A549 treated with AZD2906 at 1 μM for 4 hours (cell line): Measurements from ENCODE around the gene CRB3. TPM values are rescaled to one million over a fixed set of nuclear protein-coding genes. Genes with fewer than 3 reads are reported as not detected.

Experiments used
- total RNA-seq: library from RNA; stranded (reverse); fragments of 200-300 nt; extraction: Qiagen RNA extraction; gene quantifications from 5 replicates; pipeline ENCODE4 v1.2.3, GENCODE V29; 2022

Gene CRB3
- total RNA-seq: 2.9 to 5.1 TPM (median 4.1 TPM) in 5 replicates

GRCh38 chr19:6464070-6464873 is at the start of gene CRB3:
TSS of gene CRB3 (plus strand) at chr19:6464271. CDS start at chr19:6464702, 431 bp downstream.

GRCh38 chr19:6424195-6424938 is 39.7 kb upstream of the CRB3 start, which contains the start of gene KHSRP:
TSS of gene KHSRP (minus strand) at chr19:6424811. CDS start at chr19:6424701, 110 bp downstream.

GRCh38 chr19:6433663-6434062 is 30.4 kb upstream of the CRB3 start, which contains the start of gene SLC25A41:
TSS of gene SLC25A41 (minus strand) at chr19:6433763. CDS start at chr19:6433693, 70 bp downstream.

GRCh38 chr19:6459262-6460098 is 4.6 kb upstream of the CRB3 start, which contains the start of gene SLC25A23:
TSS of gene SLC25A23 (minus strand) at chr19:6459792. CDS start at chr19:6459628, 164 bp downstream.

GRCh38 chr19:6481541-6482342 is 17.7 kb downstream of the CRB3 start, which contains the start of gene DENND1C:
TSS of gene DENND1C (minus strand) at chr19:6481787. CDS start at chr19:6481695, 92 bp downstream.

GRCh38 chr19:6501740-6502648 is 37.9 kb downstream of the CRB3 start, which contains the start of gene TUBB4A:
TSS of gene TUBB4A (minus strand) at chr19:6502309. CDS start at chr19:6502212, 97 bp downstream.

Other genes with a start within 250 kb of the CRB3 start
- 16.0 to 23.5 TPM (median 22.9 TPM) in 5 replicates for gene MLLT1, start 184.3 kb upstream of the CRB3 start, total RNA-seq
- not detected in 5 replicates for gene ACER1, start 130.7 kb upstream of the CRB3 start, total RNA-seq
- gene CLPP, start 102.7 kb upstream of the CRB3 start, total RNA-seq: 43.6 to 76.8 TPM (median 73.7 TPM) in 5 replicates
- gene ALKBH7, start 91.5 kb upstream of the CRB3 start, total RNA-seq: 17.1 to 40.8 TPM (median 36.2 TPM) in 5 replicates
- 0.51 to 1.1 TPM (median 0.75 TPM) in 5 replicates for gene PSPN, start 88.3 kb upstream of the CRB3 start, total RNA-seq
- gene GTF2F1, start 71.1 kb upstream of the CRB3 start, total RNA-seq: 52.5 to 56.7 TPM (median 56.4 TPM) in 5 replicates
- 190 to 207 TPM (median 197 TPM) in 5 replicates for gene KHSRP, start 39.5 kb upstream of the CRB3 start, total RNA-seq
- 0.08 to 0.15 TPM (median 0.14 TPM) in 4 of 5 replicates, not detected in the other for gene SLC25A41, start 30.5 kb upstream of the CRB3 start, total RNA-seq
- 16.8 to 19.2 TPM (median 17.5 TPM) in 5 replicates for gene SLC25A23, start 4.5 kb upstream of the CRB3 start, total RNA-seq
- 0.08 to 0.25 TPM (median 0.22 TPM) in 5 replicates for gene DENND1C, start 17.5 kb downstream of the CRB3 start, total RNA-seq
- 6.7 to 7.3 TPM (median 7.0 TPM) in 5 replicates for gene TUBB4A, start 38.0 kb downstream of the CRB3 start, total RNA-seq
- 2.4 to 4.6 TPM (median 3.7 TPM) in 5 replicates for gene TNFSF9, start 66.8 kb downstream of the CRB3 start, total RNA-seq
- 12.1 to 25.6 TPM (median 19.9 TPM) in 5 replicates for gene CD70, start 126.9 kb downstream of the CRB3 start, total RNA-seq
- 0.04 to 0.17 TPM (median 0.07 TPM) in 5 replicates for gene TNFSF14, start 205.9 kb downstream of the CRB3 start, total RNA-seq